GM04503 (cell line): ENCODE data around the gene GUCY1B1.

Source experiments
- DNase-seq: peaks from one replicate; pipeline ENCODE4 v3.0.0-alpha.2; 2012; ENCODE audit warnings: low read depth

GUCY1B1 gene

GRCh38 chr4:155800685-155801343 lies 42.0 kb downstream of the GUCY1B1 start:
- no peak for DNase-seq

- DNase-seq, result no peak
These were observed 43.6 kb downstream of the GUCY1B1 start for GRCh38 chr4:155802190-155802959.

- no peak for DNase-seq
These were observed 46.2 kb downstream of the GUCY1B1 start for GRCh38 chr4:155805016-155805415.

- DNase-seq, result peak; percentile 77
These were observed 48.2 kb downstream of the GUCY1B1 start for GRCh38 chr4:155807021-155807420.

- peak; percentile 57 for DNase-seq
These were observed 51.0 kb downstream of the GUCY1B1 start for GRCh38 chr4:155809835-155810234.

- no peak for DNase-seq
These were observed 52.3 kb downstream of the GUCY1B1 start for GRCh38 chr4:155811083-155811482.

GRCh38 chr4:155818639-155819038 lies 59.8 kb downstream of the GUCY1B1 start:
- DNase-seq, result no peak

- DNase-seq, result no peak
These were observed 60.2 kb downstream of the GUCY1B1 start for GRCh38 chr4:155819066-155819465.

GRCh38 chr4:155820887-155821518 lies 62.2 kb downstream of the GUCY1B1 start:
- no peak for DNase-seq

- no peak for DNase-seq
These were observed 63.8 kb downstream of the GUCY1B1 start for GRCh38 chr4:155822572-155822971.

GRCh38 chr4:155828628-155829027 lies 69.8 kb downstream of the GUCY1B1 start:
- DNase-seq, result no peak

GRCh38 chr4:155832664-155833063 lies 73.8 kb downstream of the GUCY1B1 start:
- DNase-seq, result no peak

GRCh38 chr4:155837203-155837796 lies 78.5 kb downstream of the GUCY1B1 start:
- no peak for DNase-seq

GRCh38 chr4:155842080-155842479 lies 83.3 kb downstream of the GUCY1B1 start:
- DNase-seq, result no peak

- DNase-seq, result no peak
These were observed 88.1 kb downstream of the GUCY1B1 start for GRCh38 chr4:155846929-155847328.

- DNase-seq, result no peak
These were observed 90.2 kb downstream of the GUCY1B1 start for GRCh38 chr4:155849042-155849441.

- no peak for DNase-seq
These were observed 94.4 kb downstream of the GUCY1B1 start for GRCh38 chr4:155853189-155853588.

GRCh38 chr4:155854582-155855226 lies 95.9 kb downstream of the GUCY1B1 start:
- DNase-seq, result no peak

- no peak for DNase-seq
These were observed 97.1 kb downstream of the GUCY1B1 start for GRCh38 chr4:155855897-155856296.
